HL-60 (cell line): ENCODE data around the gene TCHP.

Experiments
- DNase-seq, 2 experiments: peaks; one replicate each; pipeline ENCODE4 v3.0.0-alpha.2; 2010 to 2020; ENCODE audit warnings: low read depth in 1 of 2, low spot score in 1 of 2
- H3K27ac ChIP-seq: fragments of 250-450 bp; sonication (Bioruptor Pico); replicated peaks from 2 replicates; pipeline ENCODE4 v1.5.1; 2020; ENCODE audit warnings: mild to moderate bottlenecking, moderate library complexity
- H3K27me3 ChIP-seq: fragments of 250-450 bp; sonication (Bioruptor Pico); 2 replicates; pipeline ENCODE4 v1.5.1; 2021; ENCODE audit warnings: mild to moderate bottlenecking, moderate library complexity; ENCODE audit not compliant: insufficient read depth, poor library complexity, severe bottlenecking
- H3K4me3 ChIP-seq: replicated peaks from 2 replicates; pipeline ENCODE4 v1.5.1; 2011; ENCODE audit warnings: mild to moderate bottlenecking, control low read depth, low read length; ENCODE audit not compliant: insufficient read depth
- CTCF ChIP-seq: IDR thresholded peaks from one replicate; pipeline ENCODE4 v1.5.1; 2011; ENCODE audit warnings: low read length, control low read depth, inconsistent platforms; ENCODE audit not compliant: insufficient read depth
- GABPA ChIP-seq: IDR thresholded peaks from 2 replicates; pipeline ENCODE4 v1.6.1; 2012; ENCODE audit warnings: low read depth
- POLR2AphosphoS5 ChIP-seq: IDR thresholded peaks from 2 replicates; pipeline ENCODE4 v1.6.1; 2012; ENCODE audit warnings: low read depth
- SPI1 ChIP-seq: IDR thresholded peaks from 2 replicates; pipeline ENCODE4 v1.6.1; 2012; ENCODE audit warnings: low read depth, mild to moderate bottlenecking, borderline replicate concordance
- TF ChIP-seq, protein P1 (sequence below): IDR thresholded peaks from 2 replicates; pipeline ENCODE4 v1.6.1; 2012; ENCODE audit warnings: low read depth; ENCODE audit not compliant: insufficient replicate concordance

TCHP gene

GRCh38 chr12:109871668-109872314 is 28.3 kb upstream of the TCHP start:
- Histone ChIP-seq H3K27ac (no peak overlapping the region), H3K4me3 (no peak overlapping the region), H3K27me3 (no peaks in the 10 kb centered on the region)
- TF ChIP-seq GABPA, result no peak
- TF ChIP-seq SPI1, result no peak
- TF ChIP-seq POLR2AphosphoS5, result no peak
- TF ChIP-seq, protein P1, sequence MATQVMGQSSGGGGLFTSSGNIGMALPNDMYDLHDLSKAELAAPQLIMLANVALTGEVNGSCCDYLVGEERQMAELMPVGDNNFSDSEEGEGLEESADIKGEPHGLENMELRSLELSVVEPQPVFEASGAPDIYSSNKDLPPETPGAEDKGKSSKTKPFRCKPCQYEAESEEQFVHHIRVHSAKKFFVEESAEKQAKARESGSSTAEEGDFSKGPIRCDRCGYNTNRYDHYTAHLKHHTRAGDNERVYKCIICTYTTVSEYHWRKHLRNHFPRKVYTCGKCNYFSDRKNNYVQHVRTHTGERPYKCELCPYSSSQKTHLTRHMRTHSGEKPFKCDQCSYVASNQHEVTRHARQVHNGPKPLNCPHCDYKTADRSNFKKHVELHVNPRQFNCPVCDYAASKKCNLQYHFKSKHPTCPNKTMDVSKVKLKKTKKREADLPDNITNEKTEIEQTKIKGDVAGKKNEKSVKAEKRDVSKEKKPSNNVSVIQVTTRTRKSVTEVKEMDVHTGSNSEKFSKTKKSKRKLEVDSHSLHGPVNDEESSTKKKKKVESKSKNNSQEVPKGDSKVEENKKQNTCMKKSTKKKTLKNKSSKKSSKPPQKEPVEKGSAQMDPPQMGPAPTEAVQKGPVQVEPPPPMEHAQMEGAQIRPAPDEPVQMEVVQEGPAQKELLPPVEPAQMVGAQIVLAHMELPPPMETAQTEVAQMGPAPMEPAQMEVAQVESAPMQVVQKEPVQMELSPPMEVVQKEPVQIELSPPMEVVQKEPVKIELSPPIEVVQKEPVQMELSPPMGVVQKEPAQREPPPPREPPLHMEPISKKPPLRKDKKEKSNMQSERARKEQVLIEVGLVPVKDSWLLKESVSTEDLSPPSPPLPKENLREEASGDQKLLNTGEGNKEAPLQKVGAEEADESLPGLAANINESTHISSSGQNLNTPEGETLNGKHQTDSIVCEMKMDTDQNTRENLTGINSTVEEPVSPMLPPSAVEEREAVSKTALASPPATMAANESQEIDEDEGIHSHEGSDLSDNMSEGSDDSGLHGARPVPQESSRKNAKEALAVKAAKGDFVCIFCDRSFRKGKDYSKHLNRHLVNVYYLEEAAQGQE, result no peak
- TF ChIP-seq CTCF, result no peak
- no peak for DNase-seq

DNA sequence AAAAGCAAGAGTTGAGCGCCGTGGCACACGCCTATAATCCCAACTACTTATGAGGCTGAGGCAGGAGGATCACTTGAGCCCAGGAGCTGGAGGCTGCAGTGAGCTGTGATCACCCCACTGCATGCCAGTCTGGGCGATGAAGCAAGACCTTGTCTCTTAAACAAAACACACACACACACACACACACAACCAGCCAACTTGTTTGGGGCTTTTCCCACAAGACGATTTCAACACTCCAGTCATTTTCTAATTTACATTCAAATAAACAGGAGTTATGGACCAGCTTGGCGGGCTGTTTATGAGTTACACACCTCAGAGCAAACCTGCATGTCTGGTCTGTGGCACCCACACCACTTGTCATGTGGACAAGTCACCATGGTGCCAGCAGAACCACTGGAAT is 26.4 kb upstream of the TCHP start:
- Histone ChIP-seq H3K27me3 (no peaks in the 10 kb centered on the region), H3K27ac (no peak overlapping the region), H3K4me3 (no peak overlapping the region)
- no peak for TF ChIP-seq GABPA
- no peak for TF ChIP-seq CTCF
- DNase-seq, result no peak

DNA sequence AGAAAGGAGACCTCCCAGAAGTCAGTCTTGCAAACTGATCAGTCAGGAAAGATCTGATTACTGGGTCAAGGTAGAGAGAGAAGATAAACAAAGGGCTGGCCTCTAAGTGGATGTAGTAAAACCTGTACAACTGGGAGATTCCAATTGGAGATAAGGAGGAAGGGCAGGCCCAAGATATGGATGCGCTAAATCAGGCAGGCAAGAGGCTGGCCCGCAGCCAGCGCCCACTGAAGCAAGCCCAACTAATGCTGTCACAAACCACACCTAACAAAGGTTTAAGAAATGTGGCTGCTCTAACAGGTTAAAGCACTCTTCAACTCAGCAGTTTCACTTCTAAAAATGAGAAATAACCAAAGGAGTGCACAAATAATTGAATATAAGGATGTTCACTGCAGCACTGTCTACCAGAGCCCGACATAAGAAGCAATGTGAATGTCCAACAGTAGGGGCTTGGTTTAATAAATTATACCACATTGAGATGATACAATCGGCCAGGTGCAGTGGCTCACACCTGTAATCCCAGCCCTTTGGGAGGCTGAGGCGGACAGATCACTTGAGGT is 24.4 kb upstream of the TCHP start:
- TF ChIP-seq GABPA (no peak), CTCF (no peak), SPI1 (no peak)
- TF ChIP-seq, protein P1, result no peak
- no peaks in the 10 kb centered on the region for H3K27me3 ChIP-seq
- no peak overlapping the region for H3K4me3 ChIP-seq
- no peak for DNase-seq
- H3K27ac ChIP-seq, result no peak overlapping the region

- H3K4me3 ChIP-seq, result no peak overlapping the region
- no peak overlapping the region for H3K27ac ChIP-seq
- TF ChIP-seq CTCF, result no peak
- TF ChIP-seq, protein P1, result no peak
- TF ChIP-seq SPI1, result no peak
- TF ChIP-seq POLR2AphosphoS5, result no peak
- no peak for TF ChIP-seq GABPA
- DNase-seq, result no peak
- no peaks in the 10 kb centered on the region for H3K27me3 ChIP-seq
Observed at GRCh38 chr12:109876406-109876805, 23.7 kb upstream of the TCHP start.
